ENCODE data around the gene NR3C2. TPM values are rescaled to one million over a fixed set of nuclear protein-coding genes. Genes with fewer than 3 reads are reported as not detected.

NR3C2 gene
- total and polyA plus RNA-seq, 12 donors: 2.2 to 28.6 (median 23.3) TPM

- Histone ChIP-seq H3K36me3 (no peaks in the 10 kb centered on the region), H3K4me3 (no peak overlapping the region), H3K4me1 (peaks cover 0 to 3% (median 0%) of the 10 kb centered on the region in 9 donors), H3K9me3 (peaks cover 0 to 10% (median 0%) of the 10 kb centered on the region in 11 donors), H3K27ac (no peak overlapping the region), H3K27me3 (no peaks in the 10 kb centered on the region)
- WGBS, 2 donors: 97 to 98% methylated on average over 1 of the region's 1 CpG
- intact Hi-C loops (cut with DNase I): loop anchor here in 1 of 10 donors (5.0 kb wide), 1 partner anchor 137 kb away; no protein-coding TSS in a partner anchor
- no peak for ATAC-seq
- no peak for DNase-seq
- TF ChIP-seq CTCF (IDR thresholded peaks at IDR 0.05): no peak
Measured at GRCh38 chr4:148295642-148296041, 146.6 kb downstream of the NR3C2 start.

GRCh38 chr4:148293571-148293970 is 148.6 kb downstream of the NR3C2 start:
- Histone ChIP-seq H3K4me3 (no peak overlapping the region), H3K9me3 (no peaks in the 10 kb centered on the region), H3K36me3 (no peaks in the 10 kb centered on the region), H3K4me1 (peaks cover 0 to 15% (median 9%) of the 10 kb centered on the region in 9 donors), H3K27ac (no peak overlapping the region), H3K27me3 (no peaks in the 10 kb centered on the region)
- no peak for DNase-seq
- no peak for ATAC-seq
- intact Hi-C loops (cut with DNase I): no loop called here
- 94 to 96% methylated on average over 1 of the region's 1 CpG for WGBS, 2 donors
- no peak for TF ChIP-seq CTCF (IDR thresholded peaks at IDR 0.05)

- H3K27ac ChIP-seq: no peak overlapping the region
- H3K4me1 ChIP-seq: peaks cover 0 to 24% (median 10%) of the 10 kb centered on the region in 9 donors
- no peaks in the 10 kb centered on the region for H3K36me3 ChIP-seq
- H3K27me3 ChIP-seq: no peaks in the 10 kb centered on the region
- no peak for TF ChIP-seq CTCF (IDR thresholded peaks at IDR 0.05)
- no peak for ATAC-seq
- intact Hi-C loops (cut with DNase I): no loop called here
- no peak overlapping the region for H3K4me3 ChIP-seq
- 78 to 91% methylated on average over 1 of the region's 1 CpG for WGBS, 2 donors
- no peaks in the 10 kb centered on the region for H3K9me3 ChIP-seq
- no peak for DNase-seq
Measured at GRCh38 chr4:148292686-148293085, 149.5 kb downstream of the NR3C2 start.

- ATAC-seq (peak in 2 of 8 donors; percentile 26 to 42), DNase-seq (no peak)
- TF ChIP-seq CTCF (IDR thresholded peaks at IDR 0.05): no peak
- 50 to 54% methylated on average over 4 of the region's 4 CpGs for WGBS, 2 donors
- H3K4me3 ChIP-seq: no peak overlapping the region
- H3K4me1 ChIP-seq: peaks cover 0 to 52% (median 33%) of the 10 kb centered on the region in 9 donors
- H3K27me3 ChIP-seq: no peaks in the 10 kb centered on the region
- H3K36me3 ChIP-seq: no peaks in the 10 kb centered on the region
- no peaks in the 10 kb centered on the region for H3K9me3 ChIP-seq
- H3K27ac ChIP-seq: peak overlapping the region in 2 of 10 donors; percentile 2 to 6
- intact Hi-C loops (cut with DNase I): loop anchor here in 5 of 10 donors (5.0 to 10.0 kb wide), 3 partner anchors 153 to 745 kb away; partner anchors contain the start of gene NR3C2 (in 5 of the 5)
Measured at GRCh38 chr4:148289740-148290139, 152.5 kb downstream of the NR3C2 start.

Measured in heart right ventricle (tissue), 16 donors.